Occipital lobe (tissue), 2 donors: ENCODE measurements around the gene GATAD1. TPM values are rescaled to one million over a fixed set of nuclear protein-coding genes. Genes with fewer than 3 reads are reported as not detected.
"Not testable (repeated sequence)": the region's sequence is repeated elsewhere in the genome, so short reads cannot be mapped to it uniquely, and the experiment has no call there.

Experiments
- DNase-seq: peaks from one replicate; lab custom pipeline; 2025; lab: John Stamatoyannopoulos, UW
- total RNA-seq: library from RNA; depleted of rRNA; stranded (reverse); fragments of >200 nt; gene quantifications from one replicate; pipeline ENCODE4 v1.2.3, GENCODE V29; 2014

GATAD1 gene
- total RNA-seq, 1 donor from 2014 or later: 30.9 TPM

- not testable (repeated sequence) for DNase-seq
These were observed 36.3 kb downstream of the GATAD1 start for GRCh38 chr7:92483624-92484023.

- DNase-seq: not testable (repeated sequence)
These were observed 36.9 kb downstream of the GATAD1 start for GRCh38 chr7:92484226-92484625.

GRCh38 chr7:92485267-92485892, 38.1 kb downstream of the GATAD1 start:
- no peak for DNase-seq

GRCh38 chr7:92485974-92486373, 38.7 kb downstream of the GATAD1 start:
- DNase-seq: no peak

GRCh38 chr7:92487804-92488203, 40.5 kb downstream of the GATAD1 start:
- DNase-seq: no peak

- no peak for DNase-seq
These were observed 42.4 kb downstream of the GATAD1 start for GRCh38 chr7:92489634-92490033.

GRCh38 chr7:92496876-92497275, 49.6 kb downstream of the GATAD1 start:
- no peak for DNase-seq

GRCh38 chr7:92498557-92498956, 51.3 kb downstream of the GATAD1 start:
- no peak for DNase-seq

GRCh38 chr7:92503767-92504166, 56.5 kb downstream of the GATAD1 start:
- DNase-seq: no peak

- DNase-seq: no peak
These were observed 57.3 kb downstream of the GATAD1 start for GRCh38 chr7:92504563-92504962.

GRCh38 chr7:92506363-92506762, 59.1 kb downstream of the GATAD1 start:
- no peak for DNase-seq

- no peak for DNase-seq
These were observed 61.7 kb downstream of the GATAD1 start for GRCh38 chr7:92508946-92509345.

Other genes with a start within 250 kb of the GATAD1 start
- 119 TPM for gene KRIT1, start 201.6 kb upstream of the GATAD1 start, total RNA-seq
- 113 TPM for gene ANKIB1, start 201.5 kb upstream of the GATAD1 start, total RNA-seq
- gene ERVW-1, start 30.5 kb downstream of the GATAD1 start, total RNA-seq: not detected
- 79.9 TPM for gene PEX1, start 81.0 kb downstream of the GATAD1 start, total RNA-seq
- gene RBM48, start 81.3 kb downstream of the GATAD1 start, total RNA-seq: 25.3 TPM
- 32.4 TPM for gene FAM133B, start 142.9 kb downstream of the GATAD1 start, total RNA-seq